GM21825 (cell line): ENCODE data around the gene CCDC174.

Experiments used
- ATAC-seq: cut with Tn5 transposase; IDR thresholded peaks from one replicate; pipeline ENCODE4 v1.9.1; 2021; ENCODE audit warnings: mild to moderate bottlenecking, moderate library complexity; ENCODE audit not compliant: unreplicated experiment

CCDC174 gene

GRCh38 chr3:14624498-14624897 is 27.1 kb upstream of the CCDC174 start:
- no peak for ATAC-seq

GRCh38 chr3:14625443-14625842 is 26.1 kb upstream of the CCDC174 start:
- no peak for ATAC-seq

- ATAC-seq: no peak
Observed at GRCh38 chr3:14627815-14628214, 23.7 kb upstream of the CCDC174 start.

- ATAC-seq: no peak
Observed at GRCh38 chr3:14628406-14628805, 23.2 kb upstream of the CCDC174 start.

- no peak for ATAC-seq
Observed at GRCh38 chr3:14630404-14631100, 21.0 kb upstream of the CCDC174 start.

- no peak for ATAC-seq
Observed at GRCh38 chr3:14631101-14631497, 20.5 kb upstream of the CCDC174 start.

GRCh38 chr3:14631687-14632441 is 19.7 kb upstream of the CCDC174 start:
- no peak for ATAC-seq

- ATAC-seq: no peak
Observed at GRCh38 chr3:14632442-14632930, 19.1 kb upstream of the CCDC174 start.

- no peak for ATAC-seq
Observed at GRCh38 chr3:14633417-14633816, 18.1 kb upstream of the CCDC174 start.

GRCh38 chr3:14633819-14634424 is 17.6 kb upstream of the CCDC174 start:
- peak; percentile 63 for ATAC-seq

- no peak for ATAC-seq
Observed at GRCh38 chr3:14634763-14635400, 16.7 kb upstream of the CCDC174 start.

- no peak for ATAC-seq
Observed at GRCh38 chr3:14636496-14637087, 15.0 kb upstream of the CCDC174 start.

GRCh38 chr3:14640157-14640562 is 11.4 kb upstream of the CCDC174 start:
- ATAC-seq: no peak

GRCh38 chr3:14640734-14641133 is 10.8 kb upstream of the CCDC174 start:
- no peak for ATAC-seq

GRCh38 chr3:14641346-14641745 is 10.2 kb upstream of the CCDC174 start:
- ATAC-seq: no peak

- no peak for ATAC-seq
Observed at GRCh38 chr3:14645453-14645852, 6.1 kb upstream of the CCDC174 start.

GRCh38 chr3:14646131-14646573 is 5.4 kb upstream of the CCDC174 start:
- no peak for ATAC-seq

GRCh38 chr3:14646589-14647413 is 4.8 kb upstream of the CCDC174 start:
- no peak for ATAC-seq

- no peak for ATAC-seq
Observed at GRCh38 chr3:14647976-14648955, 3.3 kb upstream of the CCDC174 start.
